Hepatocyte (in vitro differentiated cells): Measurements from ENCODE around the gene PPFIA2. TPM values are rescaled to one million over a fixed set of nuclear protein-coding genes. Genes with fewer than 3 reads are reported as not detected.

Experiments used
- DNase-seq: peaks from one replicate; pipeline ENCODE4 v3.0.0-alpha.2; 2016; ENCODE audit warnings: low spot score
- H2AFZ ChIP-seq: fragments of 200-600 bp; sonication (generic); 2 replicates; pipeline ENCODE4 v1.6.0; 2016; ENCODE audit warnings: antibody characterized with exemption, mild to moderate bottlenecking
- H3K27ac ChIP-seq: fragments of 200-600 bp; sonication (generic); 2 replicates; pipeline ENCODE4 v1.5.1; 2016; ENCODE audit warnings: mild to moderate bottlenecking
- H3K27me3 ChIP-seq: fragments of 200-600 bp; sonication (generic); 2 replicates; pipeline ENCODE4 v1.6.1; 2016
- H3K36me3 ChIP-seq: fragments of 200-600 bp; sonication (generic); replicated peaks from 2 replicates; pipeline ENCODE4 v1.5.1; 2016; ENCODE audit warnings: low read depth; ENCODE audit not compliant: insufficient read depth
- H3K4me1 ChIP-seq: fragments of 200-600 bp; sonication (generic); 2 replicates; pipeline ENCODE4 v1.5.1; 2016; ENCODE audit warnings: mild to moderate bottlenecking, moderate library complexity; ENCODE audit not compliant: insufficient read depth
- H3K4me2 ChIP-seq: fragments of 200-600 bp; sonication (generic); 2 replicates; pipeline ENCODE4 v1.6.0; 2016
- H3K4me3 ChIP-seq: fragments of 200-600 bp; sonication (generic); 2 replicates; pipeline ENCODE4 v1.5.1; 2016; ENCODE audit warnings: mild to moderate bottlenecking
- H3K79me2 ChIP-seq: fragments of 200-600 bp; sonication (generic); 2 replicates; pipeline ENCODE4 v1.6.0; 2017; ENCODE audit warnings: mild to moderate bottlenecking
- H3K9me2 ChIP-seq: fragments of 200-600 bp; sonication (generic); replicated peaks from 2 replicates; pipeline ENCODE4 v1.6.0; 2017; ENCODE audit warnings: mild to moderate bottlenecking; ENCODE audit not compliant: insufficient read depth
- H3K9me3 ChIP-seq: fragments of 200-600 bp; sonication (generic); 2 replicates; pipeline ENCODE4 v1.5.1; 2016; ENCODE audit warnings: low read depth, mild to moderate bottlenecking
- H4K20me1 ChIP-seq: fragments of 200-600 bp; sonication (generic); 2 replicates; pipeline ENCODE4 v1.6.0; 2016; ENCODE audit warnings: mild to moderate bottlenecking; ENCODE audit not compliant: insufficient read depth, poor library complexity, severe bottlenecking
- CTCF ChIP-seq: fragments of 200-600 bp; sonication (generic); IDR thresholded peaks from 2 replicates; pipeline ENCODE4 v1.5.1; 2016; ENCODE audit warnings: antibody characterized with exemption, mild to moderate bottlenecking; ENCODE audit not compliant: poor library complexity
- EZH2 ChIP-seq: fragments of 200-600 bp; sonication (generic); IDR thresholded peaks from 2 replicates; pipeline ENCODE4 v1.6.1; 2016; ENCODE audit warnings: antibody characterized with exemption, mild to moderate bottlenecking, borderline replicate concordance
- EZH2phosphoT487 ChIP-seq: fragments of 200-600 bp; sonication (generic); IDR thresholded peaks from one replicate; pipeline ENCODE4 v1.6.1; 2018; ENCODE audit warnings: antibody characterized with exemption, mild to moderate bottlenecking, low read depth, moderate library complexity; ENCODE audit not compliant: unreplicated experiment, severe bottlenecking
- WGBS: methylation state at CpG from one replicate; pipeline ENCODE4 v1.1.6; 2016; ENCODE audit warnings: low lambda C conversion rate; ENCODE audit errors: missing lambda C conversion rate; 5-methylcytosine and 5-hydroxymethylcytosine counted together
- polyA plus RNA-seq: library from polyadenylated mRNA; unstranded; fragments of >200 nt; fragmentation: Nextera tagmentation; extraction: Ambion mirVana; gene quantifications from 2 replicates; pipeline ENCODE4 v1.2.1, GENCODE V29; 2016
- total RNA-seq: library from RNA; depleted of rRNA; stranded (reverse); fragments of >200 nt; gene quantifications from 2 replicates; pipeline ENCODE4 v1.2.3, GENCODE V29; 2014

Gene PPFIA2
- total and polyA plus RNA-seq, 2 experiments from 2014 or later: 1.2 TPM; not detected in 1

GRCh38 chr12:81468206-81468605 lies 290.9 kb downstream of the PPFIA2 start:
- WGBS: 67% methylated on average over 2 of the region's 2 CpGs
- DNase-seq: no peak
- H3K27ac ChIP-seq: no peak overlapping the region
- H3K4me3 ChIP-seq: no peak overlapping the region
- H4K20me1 ChIP-seq: no peaks in the 10 kb centered on the region
- H2AFZ ChIP-seq: no peak overlapping the region
- no peak for TF ChIP-seq EZH2
- no peak for TF ChIP-seq EZH2phosphoT487
- no peak for TF ChIP-seq CTCF
- H3K27me3 ChIP-seq: no peaks in the 10 kb centered on the region
- no peaks in the 10 kb centered on the region for H3K4me1 ChIP-seq
- no peaks in the 10 kb centered on the region for H3K9me2 ChIP-seq
- no peak overlapping the region for H3K4me2 ChIP-seq
- H3K36me3 ChIP-seq: no peaks in the 10 kb centered on the region
- no peaks in the 10 kb centered on the region for H3K79me2 ChIP-seq
- H3K9me3 ChIP-seq: no peaks in the 10 kb centered on the region

GRCh38 chr12:81465876-81466275 lies 293.3 kb downstream of the PPFIA2 start:
- no peaks in the 10 kb centered on the region for H3K27me3 ChIP-seq
- WGBS: 89% methylated on average over 3 of the region's 3 CpGs
- no peaks in the 10 kb centered on the region for H4K20me1 ChIP-seq
- H2AFZ ChIP-seq: no peak overlapping the region
- no peaks in the 10 kb centered on the region for H3K9me2 ChIP-seq
- H3K4me1 ChIP-seq: no peaks in the 10 kb centered on the region
- H3K9me3 ChIP-seq: no peaks in the 10 kb centered on the region
- H3K4me3 ChIP-seq: no peak overlapping the region
- H3K4me2 ChIP-seq: no peak overlapping the region
- no peak for DNase-seq
- H3K27ac ChIP-seq: no peak overlapping the region
- no peaks in the 10 kb centered on the region for H3K36me3 ChIP-seq
- TF ChIP-seq CTCF (no peak), EZH2phosphoT487 (no peak), EZH2 (no peak)
- H3K79me2 ChIP-seq: no peaks in the 10 kb centered on the region

- no peaks in the 10 kb centered on the region for H3K9me3 ChIP-seq
- no peak overlapping the region for H3K4me3 ChIP-seq
- no peaks in the 10 kb centered on the region for H3K27me3 ChIP-seq
- H3K79me2 ChIP-seq: no peaks in the 10 kb centered on the region
- H3K9me2 ChIP-seq: no peaks in the 10 kb centered on the region
- H4K20me1 ChIP-seq: no peaks in the 10 kb centered on the region
- H2AFZ ChIP-seq: no peak overlapping the region
- H3K4me1 ChIP-seq: no peaks in the 10 kb centered on the region
- H3K27ac ChIP-seq: no peak overlapping the region
- 90% methylated on average over 3 of the region's 3 CpGs for WGBS
- TF ChIP-seq EZH2phosphoT487: no peak
- no peak for TF ChIP-seq EZH2
- H3K4me2 ChIP-seq: no peak overlapping the region
- no peak for DNase-seq
- H3K36me3 ChIP-seq: no peaks in the 10 kb centered on the region
These were observed 294.0 kb downstream of the PPFIA2 start for GRCh38 chr12:81465191-81465590.

- H3K4me2 ChIP-seq: no peak overlapping the region
- 65% methylated on average over 4 of the region's 4 CpGs for WGBS
These were observed 298.0 kb downstream of the PPFIA2 start for GRCh38 chr12:81461163-81461562.

More at GRCh38 chr12:81461163-81461562, 298.0 kb downstream of the PPFIA2 start:
- H3K27me3 ChIP-seq: no peaks in the 10 kb centered on the region
- H3K4me3 ChIP-seq: no peak overlapping the region
- H3K36me3 ChIP-seq: no peaks in the 10 kb centered on the region
- no peaks in the 10 kb centered on the region for H3K9me3 ChIP-seq
- DNase-seq: no peak
- H3K79me2 ChIP-seq: no peaks in the 10 kb centered on the region
- TF ChIP-seq EZH2 (no peak), EZH2phosphoT487 (no peak), CTCF (no peak)
- no peaks in the 10 kb centered on the region for H3K4me1 ChIP-seq
- no peaks in the 10 kb centered on the region for H3K9me2 ChIP-seq
- no peak overlapping the region for H2AFZ ChIP-seq
- H3K27ac ChIP-seq: no peak overlapping the region
- no peaks in the 10 kb centered on the region for H4K20me1 ChIP-seq
